H9 (cell line): ENCODE results near the gene PRPH2. TPM values are rescaled to one million over a fixed set of nuclear protein-coding genes. Genes with fewer than 3 reads are reported as not detected.
A peak's percentile ranks its signal among the peaks of the same experiment; 100 is the strongest.

Experiments
- DNase-seq: peaks from one replicate; pipeline ENCODE4 v3.0.0-alpha.2; 2017
- H2AFZ ChIP-seq: one replicate; pipeline ENCODE4 v1.6.1; 2013; ENCODE audit warnings: mild to moderate bottlenecking, low read length, control low read depth, moderate library complexity
- H2AK5ac ChIP-seq: 2 replicates; pipeline ENCODE4 v1.6.1; 2013; ENCODE audit warnings: low read length, control low read depth, mixed read lengths; ENCODE audit not compliant: insufficient read length
- H2BK120ac ChIP-seq: one replicate; pipeline ENCODE4 v1.6.1; 2013; ENCODE audit warnings: low read depth, mild to moderate bottlenecking, low read length, control low read depth, inconsistent platforms; ENCODE audit not compliant: poor library complexity, severe bottlenecking
- H2BK12ac ChIP-seq: 2 replicates; pipeline ENCODE4 v1.6.1; 2013; ENCODE audit warnings: low read length, control low read depth, mixed read lengths, low read depth; ENCODE audit not compliant: insufficient read length
- H2BK15ac ChIP-seq: 2 replicates; pipeline ENCODE4 v1.6.1; 2013; ENCODE audit warnings: low read depth, low read length, control low read depth
- H2BK20ac ChIP-seq: one replicate; pipeline ENCODE4 v1.6.1; 2013; ENCODE audit warnings: low read depth, mild to moderate bottlenecking, low read length, control low read depth, inconsistent platforms; ENCODE audit not compliant: poor library complexity, severe bottlenecking
- H2BK5ac ChIP-seq: 2 replicates; pipeline ENCODE4 v1.6.1; 2013; ENCODE audit warnings: low read length, control low read depth, mixed read lengths; ENCODE audit not compliant: insufficient read length
- H3K14ac ChIP-seq: 2 replicates; pipeline ENCODE4 v1.6.1; 2013; ENCODE audit warnings: low read length, control low read depth; ENCODE audit not compliant: insufficient read depth
- H3K18ac ChIP-seq: 2 replicates; pipeline ENCODE4 v1.6.1; 2013; ENCODE audit warnings: low read depth, mild to moderate bottlenecking, mixed read lengths, low read length, control low read depth; ENCODE audit not compliant: insufficient read length
- H3K23ac ChIP-seq: 2 replicates; pipeline ENCODE4 v1.6.1; 2013; ENCODE audit warnings: low read length, control low read depth, mixed read lengths, low read depth; ENCODE audit not compliant: insufficient read length
- H3K23me2 ChIP-seq: 2 replicates; pipeline ENCODE4 v1.6.1; 2013; ENCODE audit warnings: low read depth, mild to moderate bottlenecking, mixed read lengths, low read length, control low read depth; ENCODE audit not compliant: insufficient read length, poor library complexity, severe bottlenecking
- H3K27ac ChIP-seq: 2 replicates; pipeline ENCODE4 v1.5.1; 2013; ENCODE audit warnings: low read length, control low read depth, mixed read lengths, low read depth; ENCODE audit not compliant: insufficient read length
- H3K27me3 ChIP-seq: 2 replicates; pipeline ENCODE4 v1.6.1; 2013; ENCODE audit warnings: low read length, control low read depth, inconsistent platforms; ENCODE audit not compliant: insufficient read depth
- H3K4ac ChIP-seq: 2 replicates; pipeline ENCODE4 v1.6.1; 2013; ENCODE audit warnings: low read depth, mild to moderate bottlenecking, control low read depth, inconsistent platforms, low read length, moderate library complexity
- H3K4me1 ChIP-seq: 2 replicates; pipeline ENCODE4 v1.6.1; 2013; ENCODE audit warnings: low read length, control low read depth, inconsistent platforms; ENCODE audit not compliant: insufficient read depth
- H3K4me2 ChIP-seq: 2 replicates; pipeline ENCODE4 v1.6.1; 2013; ENCODE audit warnings: low read length, control low read depth, mixed read lengths; ENCODE audit not compliant: insufficient read length, insufficient read depth
- H3K56ac ChIP-seq: 2 replicates; pipeline ENCODE4 v1.6.1; 2013; ENCODE audit warnings: low read depth, mild to moderate bottlenecking, mixed read lengths, low read length, control low read depth; ENCODE audit not compliant: insufficient read length
- H3K79me1 ChIP-seq: 2 replicates; pipeline ENCODE4 v1.6.1; 2013; ENCODE audit warnings: low read depth, mild to moderate bottlenecking, moderate library complexity, low read length, control low read depth, inconsistent platforms; ENCODE audit not compliant: insufficient read depth, poor library complexity, severe bottlenecking
- H3K79me2 ChIP-seq: 2 replicates; pipeline ENCODE4 v1.6.1; 2013; ENCODE audit warnings: low read length, control low read depth, inconsistent platforms; ENCODE audit not compliant: insufficient read depth
- H3K9ac ChIP-seq: 2 replicates; pipeline ENCODE4 v1.6.1; 2013; ENCODE audit warnings: low read length, control low read depth, mixed read lengths; ENCODE audit not compliant: insufficient read length; ENCODE audit errors: extremely low read depth
- H3K9me3 ChIP-seq: one replicate; pipeline ENCODE4 v1.6.1; 2013; ENCODE audit warnings: low read depth, low read length, inconsistent platforms; ENCODE audit not compliant: control insufficient read depth
- H3T11ph ChIP-seq: one replicate; pipeline ENCODE4 v1.6.1; 2013; ENCODE audit warnings: mild to moderate bottlenecking, low read length, control low read depth, inconsistent platforms
- H4K20me1 ChIP-seq: one replicate; pipeline ENCODE4 v1.6.1; 2013; ENCODE audit not compliant: control insufficient read depth, insufficient read length, insufficient read depth
- H4K5ac ChIP-seq: 2 replicates; pipeline ENCODE4 v1.6.1; 2013; ENCODE audit warnings: low read depth, mild to moderate bottlenecking, mixed read lengths, low read length, control low read depth; ENCODE audit not compliant: insufficient read length
- H4K8ac ChIP-seq: replicated peaks from 2 replicates; pipeline ENCODE4 v1.6.1; 2013; ENCODE audit warnings: low read length, control low read depth, mixed read lengths, low read depth; ENCODE audit not compliant: insufficient read length
- H4K91ac ChIP-seq: 2 replicates; pipeline ENCODE4 v1.6.1; 2013; ENCODE audit warnings: low read depth, mild to moderate bottlenecking, moderate library complexity, mixed read lengths, low read length, control low read depth; ENCODE audit not compliant: insufficient read length
- H3K27ac Mint-ChIP-seq, 3 experiments: 2 replicates in 2 of 3; 3 replicates in 1 of 3; pipeline ENCODE4 v1.8.0; 2020 to 2021; ENCODE audit warnings: mixed read lengths in 3 of 3, mild to moderate bottlenecking in 1 of 3, moderate library complexity in 1 of 3
- H3K27me3 Mint-ChIP-seq: 2 replicates; pipeline ENCODE4 v1.8.0; 2021; ENCODE audit warnings: low read depth, mild to moderate bottlenecking, moderate library complexity, mixed read lengths
- H3K36me3 Mint-ChIP-seq, 3 experiments: 2 replicates in 2 of 3; 3 replicates in 1 of 3; pipeline ENCODE4 v1.8.0; 2020 to 2021; ENCODE audit warnings: low read depth in 3 of 3, mixed read lengths in 3 of 3; ENCODE audit not compliant: insufficient read depth in 1 of 3
- H3K4me1 Mint-ChIP-seq, 2 experiments: 2 replicates each; pipeline ENCODE4 v1.8.0; 2020; ENCODE audit warnings: mixed read lengths in 2 of 2
- H3K4me3 Mint-ChIP-seq, 2 experiments: 2 replicates in 1 of 2; 3 replicates in 1 of 2; pipeline ENCODE4 v1.8.0; 2020 to 2021; ENCODE audit warnings: mild to moderate bottlenecking in 2 of 2, mixed read lengths in 2 of 2, moderate library complexity in 1 of 2
- H3K9me3 Mint-ChIP-seq, 2 experiments: 2 replicates in 1 of 2; 3 replicates in 1 of 2; pipeline ENCODE4 v1.8.0; 2020; ENCODE audit warnings: mild to moderate bottlenecking in 2 of 2, mixed read lengths in 2 of 2, moderate library complexity in 1 of 2
- WGBS: extraction: QIAGEN DNeasy Blood & Tissue Kit; methylation state at CpG from one replicate; pipeline ENCODE4 v1.1.7; 2013; ENCODE audit warnings: missing lambda C conversion rate, low lambda C conversion rate, mixed read lengths; ENCODE audit not compliant: insufficient read length; ENCODE audit errors: extremely low coverage; 5-methylcytosine and 5-hydroxymethylcytosine counted together
- total RNA-seq: library from RNA; stranded (reverse); gene quantifications from 2 replicates; pipeline ENCODE4 v1.2.1, GENCODE V29; 2021
- TF ChIP-seq, protein P1 (sequence below): fragments of 200-600 bp; sonication (generic); conservative IDR thresholded peaks from 3 replicates; pipeline ENCODE4 v1.8.0; 2021; ENCODE audit warnings: antibody characterized with exemption, mild to moderate bottlenecking

Gene PRPH2
- total RNA-seq, 1 experiment from 2014 or later: 0.31 TPM

DNA sequence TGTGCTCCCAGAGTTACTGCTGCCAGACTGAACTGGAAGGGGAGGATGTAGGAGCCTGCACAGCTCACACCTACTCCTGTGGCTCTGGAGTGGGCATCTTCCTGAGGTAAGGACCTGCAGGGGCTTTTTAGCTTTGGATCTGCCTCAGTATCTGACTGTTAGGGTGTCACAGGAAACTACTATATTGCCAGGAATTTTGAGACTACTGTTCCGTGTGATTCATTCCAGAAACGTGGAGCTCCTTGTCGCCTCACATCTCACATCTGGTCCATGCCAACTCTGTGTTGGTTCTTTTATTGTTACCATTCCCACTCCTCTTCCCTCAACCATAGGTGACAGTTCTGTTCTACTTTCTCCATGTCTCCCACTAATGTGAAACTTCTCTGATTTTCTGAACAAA is 34.1 kb downstream of the PRPH2 start:
- no peak overlapping the region for H3T11ph ChIP-seq
- H2BK15ac ChIP-seq: no peak overlapping the region
- WGBS: no CpG with 5 or more reads among the region's 3 CpGs
- no peak overlapping the region for H2BK5ac ChIP-seq
- Mint-ChIP-seq H3K4me3 (no peak overlapping the region), H3K9me3 (peaks cover 3 to 13% of the 10 kb centered on the region in 2 experiments; a peak in 3 of 5 replicates), H3K27me3 (no peaks in the 10 kb centered on the region), H3K4me1 (no peaks in the 10 kb centered on the region), H3K27ac (0 out of 7 replicates have a peak overlapping the region, but pooled peaks of 1 of the 3 experiments have one; percentile 7), H3K36me3 (peaks cover 52 to 85% (median 78%) of the 10 kb centered on the region in 3 experiments)
- H2AK5ac ChIP-seq: no peak overlapping the region
- H2BK20ac ChIP-seq: no peak overlapping the region
- H3K4me2 ChIP-seq: no peak overlapping the region
- H3K9ac ChIP-seq: no peak overlapping the region
- H3K23ac ChIP-seq: no peak overlapping the region
- H3K4ac ChIP-seq: no peak overlapping the region
- no peaks in the 10 kb centered on the region for H3K79me2 ChIP-seq
- H3K56ac ChIP-seq: no peak overlapping the region
- TF ChIP-seq, protein P1, sequence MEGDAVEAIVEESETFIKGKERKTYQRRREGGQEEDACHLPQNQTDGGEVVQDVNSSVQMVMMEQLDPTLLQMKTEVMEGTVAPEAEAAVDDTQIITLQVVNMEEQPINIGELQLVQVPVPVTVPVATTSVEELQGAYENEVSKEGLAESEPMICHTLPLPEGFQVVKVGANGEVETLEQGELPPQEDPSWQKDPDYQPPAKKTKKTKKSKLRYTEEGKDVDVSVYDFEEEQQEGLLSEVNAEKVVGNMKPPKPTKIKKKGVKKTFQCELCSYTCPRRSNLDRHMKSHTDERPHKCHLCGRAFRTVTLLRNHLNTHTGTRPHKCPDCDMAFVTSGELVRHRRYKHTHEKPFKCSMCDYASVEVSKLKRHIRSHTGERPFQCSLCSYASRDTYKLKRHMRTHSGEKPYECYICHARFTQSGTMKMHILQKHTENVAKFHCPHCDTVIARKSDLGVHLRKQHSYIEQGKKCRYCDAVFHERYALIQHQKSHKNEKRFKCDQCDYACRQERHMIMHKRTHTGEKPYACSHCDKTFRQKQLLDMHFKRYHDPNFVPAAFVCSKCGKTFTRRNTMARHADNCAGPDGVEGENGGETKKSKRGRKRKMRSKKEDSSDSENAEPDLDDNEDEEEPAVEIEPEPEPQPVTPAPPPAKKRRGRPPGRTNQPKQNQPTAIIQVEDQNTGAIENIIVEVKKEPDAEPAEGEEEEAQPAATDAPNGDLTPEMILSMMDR: no peak
- H4K91ac ChIP-seq: no peak overlapping the region
- H3K27me3 ChIP-seq: no peaks in the 10 kb centered on the region
- H3K9me3 ChIP-seq: no peaks in the 10 kb centered on the region
- no peak for DNase-seq
- H3K79me1 ChIP-seq: no peaks in the 10 kb centered on the region
- no peaks in the 10 kb centered on the region for H3K4me1 ChIP-seq
- H2BK120ac ChIP-seq: no peak overlapping the region
- no peak overlapping the region for H3K18ac ChIP-seq
- no peak overlapping the region for H2BK12ac ChIP-seq
- no peak overlapping the region for H2AFZ ChIP-seq
- H4K20me1 ChIP-seq: no peaks in the 10 kb centered on the region
- no peak overlapping the region for H4K5ac ChIP-seq
- no peak overlapping the region for H3K14ac ChIP-seq
- H3K23me2 ChIP-seq: no peaks in the 10 kb centered on the region
- no peak overlapping the region for H3K27ac ChIP-seq
- no peak overlapping the region for H4K8ac ChIP-seq
